EL (cell line): ENCODE measurements around the gene UCKL1.
"Not testable (repeated sequence)": the region's sequence is repeated elsewhere in the genome, so short reads cannot be mapped to it uniquely, and the experiment has no call there.

Source experiments
- DNase-seq: peaks from one replicate; pipeline ENCODE4 v3.0.0-alpha.2; 2016

Gene UCKL1

GRCh38 chr20:63972312-63973159 is 16.3 kb upstream of the UCKL1 start:
- DNase-seq = no peak

GRCh38 chr20:63971960-63972311 is 15.7 kb upstream of the UCKL1 start:
- not testable (repeated sequence) for DNase-seq

- DNase-seq = no peak
These were observed 14.7 kb upstream of the UCKL1 start for GRCh38 chr20:63970714-63971431.

- peak; percentile 69 for DNase-seq
These were observed 13.9 kb upstream of the UCKL1 start, which contains the start of gene ZNF512B for GRCh38 chr20:63969838-63970713. ZNF512B (minus strand) TSS chr20:63969930; CDS start chr20:63967950, 1,980 bp downstream.

GRCh38 chr20:63968928-63969760 is 12.9 kb upstream of the UCKL1 start:
- no peak for DNase-seq

GRCh38 chr20:63968136-63968927 is 12.1 kb upstream of the UCKL1 start:
- DNase-seq = no peak

GRCh38 chr20:63967330-63968135 is 11.3 kb upstream of the UCKL1 start:
- DNase-seq = no peak

- no peak for DNase-seq
These were observed 10.7 kb upstream of the UCKL1 start for GRCh38 chr20:63966944-63967322.

GRCh38 chr20:63966172-63966943 is 10.1 kb upstream of the UCKL1 start:
- no peak for DNase-seq

- DNase-seq = no peak
These were observed 8.2 kb upstream of the UCKL1 start for GRCh38 chr20:63964412-63964811.

- no peak for DNase-seq
These were observed 7.6 kb upstream of the UCKL1 start for GRCh38 chr20:63963784-63964301.

GRCh38 chr20:63963348-63963741 is 7.1 kb upstream of the UCKL1 start:
- DNase-seq = no peak

GRCh38 chr20:63962426-63963347 is 6.5 kb upstream of the UCKL1 start:
- DNase-seq = no peak

GRCh38 chr20:63961664-63962425 is 5.6 kb upstream of the UCKL1 start:
- DNase-seq = no peak

- DNase-seq = not testable (repeated sequence)
These were observed 4.7 kb upstream of the UCKL1 start for GRCh38 chr20:63960654-63961621.

GRCh38 chr20:63959699-63960075 is 3.5 kb upstream of the UCKL1 start:
- DNase-seq = no peak
